ENCODE results near the gene LRCH1. TPM values are rescaled to one million over a fixed set of nuclear protein-coding genes. Genes with fewer than 3 reads are reported as not detected.
A peak's percentile ranks its signal among the peaks of the same experiment; 100 is the strongest.

Gene LRCH1
- total RNA-seq, 1 donor from 2014 or later, result 6.0 TPM

- ATAC-seq (peak; percentile 17), DNase-seq (ENCODE audit: low spot score) (no peak)
These were observed 132.2 kb downstream of the LRCH1 start for GRCh38 chr13:46685006-46685730.

DNA sequence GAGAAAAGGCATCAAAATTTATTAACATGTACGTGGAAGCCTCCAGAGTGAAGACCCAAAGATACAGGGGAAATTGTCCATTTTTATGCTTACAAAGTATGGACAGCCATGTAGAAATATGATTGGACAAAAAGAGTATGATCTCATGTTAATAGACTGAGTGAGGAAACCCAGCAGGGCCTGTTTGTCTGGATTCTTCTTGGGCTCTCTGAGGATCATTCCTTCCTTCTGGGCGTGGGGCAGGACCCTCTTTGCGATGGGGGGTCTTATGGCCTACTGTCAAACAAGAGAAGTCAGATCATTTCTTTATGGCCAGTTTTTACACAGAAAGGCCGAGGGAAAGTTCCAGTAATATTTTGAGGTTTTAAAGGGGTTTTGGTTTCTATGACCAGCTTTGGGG is 133.2 kb downstream of the LRCH1 start:
- ATAC-seq, result no peak
- DNase-seq (ENCODE audit: low spot score), result no peak

- no peak for DNase-seq (ENCODE audit: low spot score)
- ATAC-seq, result peak; percentile 43
These were observed 134.8 kb downstream of the LRCH1 start for GRCh38 chr13:46687810-46688209.

GRCh38 chr13:46688306-46688705 is 135.3 kb downstream of the LRCH1 start:
- DNase-seq (ENCODE audit: low spot score) (no peak), ATAC-seq (no peak)

- peak; percentile 12 for ATAC-seq
These were observed 145.0 kb downstream of the LRCH1 start for GRCh38 chr13:46698014-46698413.

GRCh38 chr13:46698910-46699460 is 146.0 kb downstream of the LRCH1 start:
- DNase-seq (ENCODE audit: low spot score) (no peak), ATAC-seq (no peak)

More at GRCh38 chr13:46698014-46698413, 145.0 kb downstream of the LRCH1 start:
- no peak for DNase-seq (ENCODE audit: low spot score)

GRCh38 chr13:46712524-46712923 is 159.6 kb downstream of the LRCH1 start:
- DNase-seq (ENCODE audit: low spot score) (no peak), ATAC-seq (no peak)

DNA sequence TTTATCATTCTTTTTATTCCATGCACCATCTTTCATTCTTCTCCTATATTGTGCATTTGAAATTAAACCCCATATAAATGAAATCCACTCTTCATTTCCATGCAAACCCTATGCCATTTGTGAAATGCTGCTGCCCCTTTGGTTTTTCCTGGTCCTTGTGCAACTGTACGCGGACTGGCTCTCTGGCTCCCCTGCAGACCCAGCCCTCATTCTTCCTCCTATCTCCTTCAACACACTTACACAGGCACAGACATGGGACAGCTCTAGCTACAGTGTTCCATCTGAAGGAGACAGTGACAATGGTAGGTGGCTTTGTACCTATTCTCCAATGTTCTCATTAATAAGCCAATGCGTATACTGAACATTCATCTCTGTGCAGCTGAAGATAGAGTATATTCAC is 162.4 kb downstream of the LRCH1 start:
- ATAC-seq (no peak), DNase-seq (ENCODE audit: low spot score) (no peak)

GRCh38 chr13:46716821-46717220 is 163.9 kb downstream of the LRCH1 start:
- DNase-seq (ENCODE audit: low spot score), result no peak
- no peak for ATAC-seq

DNA sequence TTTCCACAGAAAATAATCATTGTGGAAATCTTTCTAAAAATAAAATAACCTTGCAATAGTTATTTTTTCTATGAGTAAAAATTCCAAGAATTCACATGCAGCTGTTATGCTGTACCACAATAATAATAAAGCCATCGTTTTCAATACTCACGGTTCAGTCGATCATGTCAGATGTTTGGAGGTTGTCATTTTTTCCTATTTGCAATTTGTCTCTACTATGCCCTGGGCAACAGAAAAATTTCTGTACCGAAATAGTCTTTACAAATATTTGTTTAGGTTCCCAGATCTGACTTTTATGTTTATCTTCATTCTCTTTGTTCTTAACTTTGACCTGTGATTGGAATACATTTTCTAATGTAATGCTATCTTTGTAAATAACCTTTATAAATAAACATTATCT is 164.3 kb downstream of the LRCH1 start:
- no peak for DNase-seq (ENCODE audit: low spot score)
- peak; percentile 65 for ATAC-seq

GRCh38 chr13:46717856-46718255 is 164.9 kb downstream of the LRCH1 start:
- ATAC-seq (no peak), DNase-seq (ENCODE audit: low spot score) (no peak)

- DNase-seq (ENCODE audit: low spot score), result no peak
- no peak for ATAC-seq
These were observed 167.2 kb downstream of the LRCH1 start for GRCh38 chr13:46720189-46720588.

DNA sequence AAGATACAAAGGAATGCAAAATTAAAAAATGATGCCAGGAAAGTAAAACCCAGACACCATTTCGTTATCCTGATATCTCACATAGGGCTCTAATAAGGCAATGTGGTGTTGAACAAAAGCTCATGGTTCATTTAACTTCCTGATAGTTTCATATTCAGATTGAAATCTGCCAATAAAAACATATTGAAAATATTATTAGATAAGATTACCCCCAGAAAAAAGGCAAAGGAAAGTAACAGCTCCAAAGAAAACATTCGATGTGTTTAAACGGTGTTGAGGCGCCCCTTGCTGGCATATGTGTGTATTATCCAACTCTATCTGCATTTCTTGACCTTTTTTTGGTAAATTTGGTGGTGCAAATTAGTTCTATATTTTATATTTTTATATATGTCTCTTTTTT is 168.1 kb downstream of the LRCH1 start:
- no peak for DNase-seq (ENCODE audit: low spot score)
- peak; percentile 81 for ATAC-seq

- ATAC-seq (no peak), DNase-seq (ENCODE audit: low spot score) (no peak)
These were observed 173.4 kb downstream of the LRCH1 start for GRCh38 chr13:46726347-46726746.

GRCh38 chr13:46728777-46729176 is 175.8 kb downstream of the LRCH1 start:
- ATAC-seq, result no peak
- DNase-seq (ENCODE audit: low spot score), result no peak

- DNase-seq (ENCODE audit: low spot score) (no peak), ATAC-seq (no peak)
These were observed 178.6 kb downstream of the LRCH1 start for GRCh38 chr13:46731535-46731934.

GRCh38 chr13:46735425-46735824 is 182.5 kb downstream of the LRCH1 start:
- DNase-seq (ENCODE audit: low spot score) (no peak), ATAC-seq (no peak)

GRCh38 chr13:46736541-46737310 is 183.8 kb downstream of the LRCH1 start:
- no peak for DNase-seq (ENCODE audit: low spot score)
- ATAC-seq, result no peak

- ATAC-seq (no peak), DNase-seq (ENCODE audit: low spot score) (no peak)
These were observed 185.1 kb downstream of the LRCH1 start for GRCh38 chr13:46738055-46738454.

GRCh38 chr13:46738766-46739165 is 185.8 kb downstream of the LRCH1 start:
- ATAC-seq, result no peak

DNA sequence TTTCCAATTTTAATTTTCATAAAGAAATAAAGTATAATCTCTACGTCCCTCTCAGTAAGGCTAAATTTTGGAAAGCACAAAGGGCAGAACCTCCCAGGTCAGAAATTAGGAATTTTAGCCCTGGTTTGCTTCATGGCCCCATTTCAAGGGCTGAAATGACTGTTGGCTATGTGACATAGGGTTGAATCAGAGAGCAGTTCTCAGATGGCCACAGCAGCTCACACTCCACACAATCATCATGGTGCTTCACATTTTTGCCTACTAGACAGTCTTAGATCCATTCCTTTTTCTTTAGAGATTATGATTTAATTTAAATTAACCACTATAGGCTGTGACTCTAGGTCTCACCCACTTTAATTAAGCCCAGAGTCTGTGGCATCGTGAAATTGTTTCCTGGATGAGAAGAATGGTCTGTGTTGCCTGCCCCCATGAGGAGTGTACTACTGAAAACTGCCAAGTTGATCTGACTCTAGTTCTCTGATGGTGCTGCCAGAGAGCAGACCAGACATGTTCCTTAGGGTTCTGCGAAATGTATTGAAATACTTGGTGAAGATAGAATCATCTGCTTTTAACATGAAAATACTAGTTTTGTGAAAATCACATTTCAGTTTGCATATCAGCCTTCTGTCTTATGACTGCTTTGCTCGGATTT is 186.6 kb downstream of the LRCH1 start:
- ATAC-seq (no peak), DNase-seq (ENCODE audit: low spot score) (no peak)

More at GRCh38 chr13:46738766-46739165, 185.8 kb downstream of the LRCH1 start:
- no peak for DNase-seq (ENCODE audit: low spot score)
